MV-4-11 (cell line): ENCODE results near the gene ZDHHC9.
A peak's percentile ranks its signal among the peaks of the same experiment; 100 is the strongest.
"Not testable (repeated sequence)": the region's sequence is repeated elsewhere in the genome, so short reads cannot be mapped to it uniquely, and the experiment has no call there.

Source experiments
- DNase-seq: peaks from one replicate; lab custom pipeline; 2025; lab: John Stamatoyannopoulos, UW

Gene ZDHHC9

GRCh38 chrX:129843459-129844306 lies at the start of gene ZDHHC9:
ZDHHC9 (minus strand) TSS chrX:129843886; CDS start chrX:129841945, 1,941 bp downstream.
- DNase-seq = peak; percentile 80

DNA sequence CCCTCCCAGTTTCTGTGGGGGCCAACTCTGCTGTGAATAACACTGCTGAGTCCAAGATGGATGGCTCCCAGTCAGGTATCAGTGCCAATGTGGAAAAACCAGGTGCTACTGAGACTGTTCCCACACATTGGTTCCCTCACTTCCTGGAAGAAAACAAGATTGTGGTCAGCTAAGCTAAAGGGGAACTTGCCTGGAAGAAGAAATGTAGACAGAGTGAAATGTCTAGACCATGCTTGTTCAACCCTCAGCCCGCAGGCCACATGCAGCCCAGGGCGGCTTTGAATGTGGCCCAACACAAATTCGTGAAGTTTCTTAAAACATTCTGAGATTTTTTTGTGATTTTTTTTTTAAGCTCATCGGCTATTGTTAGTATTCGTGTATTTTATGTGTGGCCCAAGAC lies 33.7 kb upstream of the ZDHHC9 start:
- peak; percentile 51 for DNase-seq

DNA sequence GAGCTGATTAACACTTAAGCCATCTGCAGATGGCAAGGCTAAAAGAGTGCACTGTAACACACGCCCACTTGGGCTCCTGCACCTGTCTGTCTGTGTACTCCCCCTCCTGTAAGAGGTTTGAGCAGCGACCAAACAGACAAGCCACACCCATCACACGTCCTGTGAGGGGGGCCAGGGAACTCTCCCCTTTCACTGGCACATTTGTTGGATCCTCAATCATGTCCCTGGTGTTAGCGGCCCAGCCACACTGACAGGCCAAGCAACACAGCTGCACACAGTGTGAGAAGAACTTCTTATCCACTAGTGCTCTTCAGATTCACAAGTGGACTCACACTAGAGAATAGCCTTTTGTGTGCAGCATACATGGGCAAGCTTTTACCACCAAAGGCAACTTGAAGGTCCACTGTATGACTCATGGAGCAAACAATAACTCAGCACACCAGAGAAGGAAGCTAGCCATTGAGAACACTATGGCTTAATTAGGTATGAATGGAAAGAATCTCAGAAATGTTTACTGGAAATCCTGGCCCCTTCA lies 33.2 kb upstream of the ZDHHC9 start:
- peak; percentile 6 for DNase-seq

- peak; percentile 56 for DNase-seq
Measured at GRCh38 chrX:129875669-129876068, 32.0 kb upstream of the ZDHHC9 start.

GRCh38 chrX:129872524-129872923 lies 28.8 kb upstream of the ZDHHC9 start:
- DNase-seq = no peak

GRCh38 chrX:129866321-129866720 lies 22.6 kb upstream of the ZDHHC9 start:
- DNase-seq = not testable (repeated sequence)

DNA sequence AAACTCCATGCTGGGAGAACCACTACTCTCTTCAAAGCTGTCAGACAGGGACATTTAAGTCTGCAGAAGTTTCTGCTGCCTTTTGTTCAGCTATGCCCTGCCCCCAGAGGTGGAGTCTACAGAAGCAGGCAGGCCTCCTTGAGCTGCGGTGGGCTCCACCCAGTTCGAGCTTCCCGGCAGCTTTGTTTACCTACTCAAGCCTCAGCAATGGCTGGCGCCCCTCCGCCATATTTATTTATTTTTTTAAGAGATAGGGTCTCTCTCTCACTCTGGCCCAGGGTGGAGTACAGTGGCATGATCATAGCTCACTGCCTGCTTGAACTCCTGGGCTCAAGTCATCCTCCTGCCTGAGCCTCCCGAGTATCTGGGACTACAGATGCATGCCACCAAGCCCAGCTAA lies 15.4 kb upstream of the ZDHHC9 start:
- not testable (repeated sequence) for DNase-seq

GRCh38 chrX:129851825-129852224 lies 8.1 kb upstream of the ZDHHC9 start:
- not testable (repeated sequence) for DNase-seq

GRCh38 chrX:129846716-129847115 lies 3.0 kb upstream of the ZDHHC9 start:
- DNase-seq = no peak

DNA sequence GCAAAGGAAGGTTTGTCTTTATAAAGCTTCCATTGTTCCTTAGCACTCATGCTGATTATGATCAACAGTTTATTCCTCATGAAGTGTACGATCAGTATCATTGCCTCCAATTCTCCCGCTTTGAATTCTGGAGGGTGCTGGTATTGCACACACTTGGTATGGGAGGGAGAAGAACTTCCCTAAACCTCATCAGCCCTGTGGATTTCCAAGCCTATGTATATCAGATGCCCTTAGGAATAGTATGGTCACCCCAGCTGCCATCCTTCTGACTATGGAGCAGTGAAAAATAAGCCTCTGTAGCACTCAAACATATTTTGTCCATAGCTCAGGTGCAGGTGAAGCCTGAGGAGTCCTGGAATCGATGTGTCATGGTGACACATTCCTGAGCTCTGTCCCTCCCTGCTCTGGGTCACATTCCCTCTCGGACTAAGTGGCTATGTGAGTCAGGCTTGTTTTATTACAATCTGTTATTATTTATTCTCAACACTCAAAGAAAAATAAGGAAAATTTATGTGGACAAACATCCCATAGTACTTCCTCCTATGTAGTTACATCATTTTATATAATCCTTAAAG lies 2.0 kb upstream of the ZDHHC9 start:
- no peak for DNase-seq

- no peak for DNase-seq
Measured at GRCh38 chrX:129843209-129843458, 552 bp downstream of the ZDHHC9 start.

GRCh38 chrX:129842510-129843208 lies 1.0 kb downstream of the ZDHHC9 start:
- DNase-seq = no peak

- no peak for DNase-seq
Measured at GRCh38 chrX:129840344-129840743, 3.3 kb downstream of the ZDHHC9 start.

DNA sequence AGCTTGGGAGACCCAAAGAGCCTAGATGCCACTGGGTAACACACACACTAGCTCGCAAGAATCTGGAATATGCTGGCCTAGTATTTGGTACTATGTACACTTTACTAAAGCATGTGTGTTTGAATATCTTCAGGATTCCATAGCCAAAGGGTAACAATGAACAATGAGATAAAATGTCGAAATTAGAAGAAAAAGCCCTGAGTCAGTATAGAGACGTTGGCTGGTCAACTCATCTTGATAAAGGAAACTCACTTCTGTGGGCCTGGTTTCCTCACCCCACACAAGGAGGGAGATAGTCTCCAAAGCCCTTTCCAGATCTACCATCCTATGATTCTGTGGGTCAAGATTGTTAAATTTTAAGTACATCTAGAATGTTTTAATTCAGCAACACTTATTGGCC lies 6.9 kb downstream of the ZDHHC9 start:
- DNase-seq = no peak

DNA sequence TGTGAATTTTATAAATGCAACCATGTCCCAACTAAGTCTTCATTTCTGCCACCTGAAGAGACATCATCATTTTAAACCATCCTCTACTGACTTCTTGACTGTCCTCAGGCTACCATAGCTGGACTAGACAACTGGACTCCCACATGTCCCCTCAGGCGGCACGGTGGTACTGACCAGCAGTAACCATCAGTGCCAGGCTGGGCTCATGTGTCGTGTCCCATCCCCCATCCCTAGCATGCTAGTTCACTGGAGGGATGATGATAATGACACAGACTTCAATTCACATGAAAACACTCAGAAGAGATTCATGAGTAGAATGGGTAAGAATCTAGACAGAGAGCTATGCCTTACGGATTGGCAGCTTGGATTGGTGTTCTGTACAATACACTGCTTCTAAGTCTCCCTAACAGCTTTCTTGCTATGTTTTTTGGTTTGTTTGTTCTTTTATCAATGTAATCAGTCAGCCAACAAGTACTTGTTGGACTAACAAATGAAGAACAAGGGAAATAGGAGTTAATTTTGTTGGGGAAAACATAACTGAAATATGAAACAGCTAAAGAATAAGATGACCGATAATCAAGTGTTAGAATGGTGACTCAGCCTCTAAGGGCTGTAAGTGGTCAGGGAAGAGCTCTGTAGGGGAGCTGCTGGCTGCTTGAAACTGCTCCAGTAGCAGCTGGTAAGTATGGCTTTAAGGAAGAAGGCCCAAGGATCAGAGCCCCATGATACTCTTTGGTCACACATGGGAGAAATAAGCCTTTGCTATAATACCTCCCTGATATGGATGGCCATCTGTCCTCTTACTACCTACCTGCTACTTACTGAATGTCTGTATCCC lies 10.3 kb downstream of the ZDHHC9 start:
- no peak for DNase-seq

- no peak for DNase-seq
Measured at GRCh38 chrX:129831091-129831885, 12.4 kb downstream of the ZDHHC9 start.

DNA sequence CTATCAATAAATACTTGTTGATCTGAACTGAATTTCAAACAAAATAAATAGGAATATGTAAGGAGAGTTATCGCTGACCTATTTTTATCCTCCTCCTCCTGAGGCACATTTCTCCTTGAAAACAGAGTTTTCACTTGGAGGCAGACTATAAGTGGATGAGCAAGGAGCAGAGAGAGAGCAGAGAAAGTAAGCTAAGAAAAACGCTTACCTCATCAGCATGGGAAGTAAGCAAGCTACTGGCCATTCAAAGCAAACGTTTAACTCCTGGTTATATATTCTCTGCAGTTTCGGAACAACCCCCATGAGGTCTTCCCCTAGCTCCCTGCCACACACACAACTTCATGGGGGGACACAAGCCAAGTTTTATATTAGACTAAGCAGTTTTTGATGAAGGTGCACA lies 13.2 kb downstream of the ZDHHC9 start:
- DNase-seq = no peak

GRCh38 chrX:129825746-129826505 lies 17.8 kb downstream of the ZDHHC9 start:
- no peak for DNase-seq

DNA sequence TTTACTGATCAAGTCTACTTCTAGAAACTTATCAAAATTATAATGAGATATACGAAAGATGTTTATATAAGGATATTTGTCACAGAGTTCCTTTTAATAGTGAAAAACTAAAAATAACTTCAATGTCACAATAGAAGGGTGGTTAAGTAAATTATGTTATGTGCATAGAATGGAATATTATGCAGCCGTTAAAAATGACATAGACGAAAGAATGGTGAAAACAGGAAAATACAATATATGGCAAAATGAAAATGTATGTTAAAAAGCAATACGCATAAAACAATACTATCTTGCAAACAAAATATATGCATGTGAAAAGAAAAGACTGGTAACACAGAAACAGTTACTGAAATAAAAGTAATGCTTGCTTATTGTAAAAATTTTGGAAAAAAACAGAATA lies 19.1 kb downstream of the ZDHHC9 start:
- no peak for DNase-seq

DNA sequence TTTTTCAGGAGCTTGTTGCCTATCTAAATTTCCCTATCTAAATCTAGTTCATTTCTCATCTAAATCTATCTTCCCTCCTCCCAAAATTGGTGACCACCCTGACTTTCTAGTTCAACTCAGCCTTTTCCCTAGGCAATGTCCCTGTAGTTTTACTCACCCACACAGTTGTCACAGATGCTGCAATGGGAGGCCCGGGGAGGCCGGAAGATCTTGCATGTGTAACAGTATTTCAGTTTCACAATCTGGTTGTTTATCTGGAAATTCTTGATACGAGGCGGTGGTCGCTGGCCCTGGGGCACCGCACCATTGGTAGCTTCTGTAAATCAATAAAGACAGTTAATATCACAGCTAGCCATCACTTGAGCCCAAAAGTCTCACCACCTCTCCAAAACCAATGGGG lies 20.2 kb downstream of the ZDHHC9 start:
- DNase-seq = no peak

GRCh38 chrX:129823115-129823514 lies 20.6 kb downstream of the ZDHHC9 start:
- peak; percentile 39 for DNase-seq
